DLD1 (cell line): ENCODE measurements around the gene GALNT2.

Experiments used
- in situ Hi-C: cut with HindIII; loops from 2 replicates; pipeline ENCODE4 v1.10.0; 2017; ENCODE audit warnings: low sequenced_read_pairs

The GALNT2 gene

GRCh38 chr1:230308039-230308438 lies 241.0 kb downstream of the GALNT2 start:
- in situ Hi-C loops: no loop called here

- in situ Hi-C loops: no loop called here
Observed at GRCh38 chr1:230308821-230309220, 241.8 kb downstream of the GALNT2 start.

GRCh38 chr1:230309646-230310177 lies 242.7 kb downstream of the GALNT2 start:
- in situ Hi-C loops: no loop called here

GRCh38 chr1:230310381-230311163 lies 243.5 kb downstream of the GALNT2 start:
- in situ Hi-C loops: no loop called here

GRCh38 chr1:230312676-230313075 lies 245.6 kb downstream of the GALNT2 start:
- in situ Hi-C loops: no loop called here

- in situ Hi-C loops: no loop called here
Observed at GRCh38 chr1:230313453-230314141, 246.6 kb downstream of the GALNT2 start.

GRCh38 chr1:230314142-230314470 lies 247.1 kb downstream of the GALNT2 start:
- in situ Hi-C loops: no loop called here

- in situ Hi-C loops: no loop called here
Observed at GRCh38 chr1:230315099-230315498, 248.1 kb downstream of the GALNT2 start.

- in situ Hi-C loops: no loop called here
Observed at GRCh38 chr1:230316864-230317745, 250.1 kb downstream of the GALNT2 start.

GRCh38 chr1:230317823-230318819 lies 251.1 kb downstream of the GALNT2 start:
- in situ Hi-C loops: no loop called here

GRCh38 chr1:230319014-230319747 lies 252.1 kb downstream of the GALNT2 start:
- in situ Hi-C loops: no loop called here

- in situ Hi-C loops: no loop called here
Observed at GRCh38 chr1:230320804-230321203, 253.8 kb downstream of the GALNT2 start.

GRCh38 chr1:230321341-230321740 lies 254.3 kb downstream of the GALNT2 start:
- in situ Hi-C loops: no loop called here

- in situ Hi-C loops: no loop called here
Observed at GRCh38 chr1:230321741-230322420, 254.8 kb downstream of the GALNT2 start.

GRCh38 chr1:230322421-230322756 lies 255.4 kb downstream of the GALNT2 start:
- in situ Hi-C loops: no loop called here

- in situ Hi-C loops: no loop called here
Observed at GRCh38 chr1:230322967-230323547, 256.0 kb downstream of the GALNT2 start.

GRCh38 chr1:230323686-230324085 lies 256.6 kb downstream of the GALNT2 start:
- in situ Hi-C loops: no loop called here
